CD4-positive, alpha-beta T cell treated with Interferon gamma for 1 hour (primary cell): ENCODE data around the gene CTRL.

Source experiments
- DNase-seq: peaks from one replicate; pipeline ENCODE4 v3.0.0-alpha.2; 2020

CTRL gene

GRCh38 chr16:67962135-67962534 is 30.5 kb upstream of the CTRL start:
- DNase-seq, result no peak

GRCh38 chr16:67961551-67961957 is 29.9 kb upstream of the CTRL start:
- no peak for DNase-seq

GRCh38 chr16:67959536-67960329 is 28.1 kb upstream of the CTRL start:
- DNase-seq, result no peak

GRCh38 chr16:67957622-67958021 is 26.0 kb upstream of the CTRL start:
- DNase-seq, result no peak

- no peak for DNase-seq
These were observed 22.9 kb upstream of the CTRL start for GRCh38 chr16:67954421-67955196.

- DNase-seq, result no peak
These were observed 22.1 kb upstream of the CTRL start for GRCh38 chr16:67953641-67954375.

GRCh38 chr16:67951485-67951884 is 19.8 kb upstream of the CTRL start:
- DNase-seq, result no peak

- no peak for DNase-seq
These were observed 18.7 kb upstream of the CTRL start for GRCh38 chr16:67950335-67950843.

- DNase-seq, result no peak
These were observed 18.0 kb upstream of the CTRL start for GRCh38 chr16:67949645-67950044.

- no peak for DNase-seq
These were observed 16.4 kb upstream of the CTRL start for GRCh38 chr16:67948015-67948414.

GRCh38 chr16:67946966-67947558 is 15.4 kb upstream of the CTRL start:
- DNase-seq, result no peak

GRCh38 chr16:67946128-67946569 is 14.5 kb upstream of the CTRL start:
- DNase-seq, result no peak

GRCh38 chr16:67945392-67945933 is 13.8 kb upstream of the CTRL start:
- no peak for DNase-seq

- no peak for DNase-seq
These were observed 13.2 kb upstream of the CTRL start for GRCh38 chr16:67944690-67945391.

GRCh38 chr16:67943619-67944504 is 12.2 kb upstream of the CTRL start, which contains the start of gene LCAT:
LCAT (minus strand) TSS chr16:67944120; CDS start chr16:67944101, 19 bp downstream.
- DNase-seq, result no peak

- no peak for DNase-seq
These were observed 11.6 kb upstream of the CTRL start for GRCh38 chr16:67943256-67943618.

- no peak for DNase-seq
These were observed 11.0 kb upstream of the CTRL start for GRCh38 chr16:67942510-67943255.

- DNase-seq, result peak; percentile 9
These were observed 10.5 kb upstream of the CTRL start for GRCh38 chr16:67942200-67942509.

- DNase-seq, result no peak
These were observed 10.0 kb upstream of the CTRL start for GRCh38 chr16:67941469-67942199.
